NCI-H1048 (cell line): ENCODE results near the gene PLAGL1.
"Not testable (repeated sequence)": the region's sequence is repeated elsewhere in the genome, so short reads cannot be mapped to it uniquely, and the experiment has no call there.

Source experiments
- DNase-seq: peaks from one replicate; lab custom pipeline; 2025; lab: John Stamatoyannopoulos, UW

Gene PLAGL1

GRCh38 chr6:143939364-143939763 lies 68.7 kb downstream of the PLAGL1 start:
- DNase-seq, result no peak

GRCh38 chr6:143937668-143937970 lies 70.4 kb downstream of the PLAGL1 start:
- no peak for DNase-seq

GRCh38 chr6:143936778-143937667 lies 71.0 kb downstream of the PLAGL1 start:
- no peak for DNase-seq

DNA sequence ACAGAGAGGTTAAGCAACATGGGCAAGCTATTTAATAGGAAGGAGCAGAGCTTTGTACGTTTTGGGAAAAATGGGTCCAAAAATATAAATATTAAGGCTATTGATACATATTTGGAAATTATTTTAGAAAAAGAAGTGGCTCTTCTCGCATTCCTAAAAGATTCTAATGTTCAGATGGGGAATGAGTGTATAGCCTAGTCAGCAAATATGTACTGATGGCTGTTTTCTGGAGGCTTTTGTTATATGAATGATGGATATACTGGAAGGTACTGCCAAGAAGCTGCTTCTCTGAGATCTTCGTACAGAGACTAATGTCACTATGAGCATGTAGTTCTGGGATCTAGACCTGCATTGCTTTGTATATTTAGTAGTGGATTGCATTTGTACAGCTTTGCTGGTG lies 71.7 kb downstream of the PLAGL1 start:
- no peak for DNase-seq

DNA sequence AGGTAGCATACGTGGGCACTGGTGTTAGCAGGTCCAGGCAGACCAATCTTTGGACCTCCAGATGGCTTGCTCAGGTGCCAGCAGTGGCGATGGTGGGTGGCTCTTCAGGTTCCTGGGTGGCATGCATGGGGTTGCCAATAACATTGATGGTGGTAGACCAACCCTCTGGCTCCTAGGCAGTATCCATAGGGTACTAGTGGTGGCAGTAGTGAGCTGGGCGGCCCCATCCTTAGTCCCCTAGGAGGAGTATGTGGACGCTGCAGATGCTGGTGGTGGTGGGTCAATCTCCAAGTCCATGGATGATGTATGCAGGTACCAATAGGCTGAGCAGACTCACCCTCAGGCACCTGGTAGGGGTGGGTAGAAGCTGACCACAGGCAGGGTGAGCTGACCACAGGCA lies 73.2 kb downstream of the PLAGL1 start:
- DNase-seq, result no peak

- DNase-seq, result no peak
These were observed 73.7 kb downstream of the PLAGL1 start for GRCh38 chr6:143934331-143934730.

DNA sequence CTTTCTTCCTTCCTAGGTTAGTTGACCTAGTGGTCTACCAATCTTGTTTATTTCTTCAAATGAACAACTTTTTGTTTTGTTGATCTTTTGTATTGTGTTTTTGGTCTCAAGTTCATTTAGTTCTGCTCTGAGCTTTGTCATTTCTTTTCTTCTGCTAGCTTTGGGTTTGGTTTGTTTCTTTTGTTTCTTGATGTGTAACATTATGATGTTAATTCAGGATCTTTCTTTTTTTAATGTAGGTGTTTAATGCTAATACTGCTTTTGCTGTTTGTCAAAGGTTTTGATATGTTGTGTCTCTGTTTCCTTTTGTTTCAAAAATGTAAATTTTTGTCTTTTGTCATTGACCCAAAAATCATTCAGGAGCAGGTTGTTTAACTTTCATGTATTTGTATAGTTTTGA lies 78.1 kb downstream of the PLAGL1 start:
- DNase-seq, result no peak

GRCh38 chr6:143928853-143929252 lies 79.2 kb downstream of the PLAGL1 start:
- no peak for DNase-seq

GRCh38 chr6:143917026-143917425 lies 91.0 kb downstream of the PLAGL1 start:
- not testable (repeated sequence) for DNase-seq

DNA sequence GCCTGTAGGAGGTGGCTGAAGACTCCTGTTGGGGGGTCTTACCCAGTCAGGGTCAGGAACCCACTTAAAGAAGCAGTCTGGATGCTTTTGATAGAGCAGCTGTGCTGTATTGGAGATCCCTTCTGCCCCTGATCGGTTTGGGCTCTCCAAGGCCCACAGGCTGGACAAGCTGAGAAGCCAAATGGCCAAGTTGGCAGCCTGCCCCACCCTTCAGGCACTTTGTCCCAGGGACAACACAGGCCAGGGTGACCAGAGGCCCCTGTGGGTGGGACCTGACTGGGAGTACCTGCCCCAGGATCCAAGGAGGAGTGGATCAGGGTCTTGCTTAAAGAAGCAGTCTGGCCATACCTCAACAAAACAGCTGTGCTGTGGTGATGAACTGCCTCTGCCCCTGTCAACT lies 95.4 kb downstream of the PLAGL1 start:
- no peak for DNase-seq

DNA sequence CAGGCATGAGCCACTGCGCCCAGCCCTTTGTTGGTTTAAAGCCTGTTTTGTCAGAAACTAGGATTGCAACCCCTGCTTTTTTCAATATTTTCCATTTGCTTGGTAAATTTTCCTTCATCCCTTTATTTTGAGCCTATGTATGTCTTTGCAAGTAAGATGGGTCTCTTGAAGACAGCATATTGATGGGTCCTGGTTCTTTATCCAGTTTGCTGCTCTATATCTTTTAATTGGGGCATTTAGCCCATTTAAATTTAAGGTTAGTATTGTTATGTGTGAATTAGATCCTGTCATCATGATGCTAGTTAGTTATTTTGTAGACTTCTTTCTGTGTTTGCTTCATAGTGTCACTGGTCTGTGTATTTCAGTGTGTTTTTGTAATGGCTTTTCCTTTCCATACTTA lies 97.0 kb downstream of the PLAGL1 start:
- DNase-seq, result no peak

GRCh38 chr6:143902827-143903226 lies 105.2 kb downstream of the PLAGL1 start:
- DNase-seq, result no peak

DNA sequence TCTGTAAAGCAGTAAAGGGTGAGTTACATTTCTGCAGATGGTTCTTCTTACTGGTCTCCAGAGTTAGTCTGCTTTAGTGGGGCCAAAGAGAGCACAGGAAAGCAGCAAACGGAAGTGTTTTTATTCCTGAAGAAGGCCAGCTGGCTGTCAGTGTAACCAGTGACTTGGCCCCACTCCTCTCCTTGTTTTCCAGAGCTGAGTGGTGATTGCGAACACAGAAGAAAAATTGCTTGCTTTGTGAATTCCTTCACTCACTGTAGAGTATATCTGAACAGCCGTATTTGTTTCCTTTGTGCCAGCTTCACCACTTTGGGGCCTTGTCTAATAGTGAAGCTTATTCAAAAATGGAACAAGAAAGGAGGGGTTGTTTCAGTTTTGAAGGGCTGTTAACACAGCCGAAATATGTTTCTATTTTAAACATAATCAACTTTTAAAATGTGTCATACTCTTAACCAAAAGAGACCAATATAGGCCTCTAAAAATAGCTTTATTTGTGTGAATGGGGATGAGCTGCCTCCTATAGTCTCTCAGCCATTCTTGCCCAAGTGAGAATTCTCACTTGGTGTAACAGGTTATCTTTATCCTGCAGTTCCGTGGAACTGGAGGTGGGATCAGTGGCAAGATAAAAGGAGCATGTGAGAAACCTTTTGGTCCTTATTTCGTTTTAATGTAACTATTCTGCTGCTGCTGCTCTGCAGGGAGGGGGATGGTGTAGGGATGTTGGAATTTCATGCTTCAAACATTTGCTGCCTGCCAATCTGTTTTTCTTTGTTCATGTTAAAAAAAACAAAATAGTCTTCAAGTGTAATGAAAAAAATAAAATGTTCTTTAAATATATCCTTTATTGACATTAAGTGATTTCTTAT lies 105.9 kb downstream of the PLAGL1 start:
- no peak for DNase-seq

- DNase-seq, result no peak
These were observed 107.7 kb downstream of the PLAGL1 start for GRCh38 chr6:143900358-143900757.

- no peak for DNase-seq
These were observed 111.8 kb downstream of the PLAGL1 start for GRCh38 chr6:143896126-143896860.

DNA sequence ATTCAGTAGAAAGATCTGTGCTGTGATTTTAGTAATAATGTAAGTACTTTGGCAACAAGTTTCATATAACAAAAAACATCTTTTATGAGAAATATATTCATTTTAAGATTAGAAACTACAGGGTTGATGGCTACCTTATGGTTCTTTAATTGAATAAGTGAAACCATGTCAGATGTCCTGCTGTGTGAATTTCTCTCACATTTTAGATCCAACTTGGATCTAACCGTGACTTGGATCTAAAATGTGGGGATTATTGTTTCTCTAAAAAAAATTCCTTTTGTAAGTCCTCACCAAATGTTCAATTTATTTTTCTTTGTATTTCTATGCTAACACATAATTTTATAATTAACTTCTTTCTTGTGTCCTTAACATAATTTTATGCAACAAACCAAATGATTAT lies 113.4 kb downstream of the PLAGL1 start:
- no peak for DNase-seq
